ENCODE data around the gene IER5L. TPM values are rescaled to one million over a fixed set of nuclear protein-coding genes. Genes with fewer than 3 reads are reported as not detected.

Gene IER5L
- total and polyA plus RNA-seq, 2 of the 8 experiments (the other 6 are each of a cell fraction or from before 2014, with no cell fraction given), result 0.65 to 1.0 TPM

DNA sequence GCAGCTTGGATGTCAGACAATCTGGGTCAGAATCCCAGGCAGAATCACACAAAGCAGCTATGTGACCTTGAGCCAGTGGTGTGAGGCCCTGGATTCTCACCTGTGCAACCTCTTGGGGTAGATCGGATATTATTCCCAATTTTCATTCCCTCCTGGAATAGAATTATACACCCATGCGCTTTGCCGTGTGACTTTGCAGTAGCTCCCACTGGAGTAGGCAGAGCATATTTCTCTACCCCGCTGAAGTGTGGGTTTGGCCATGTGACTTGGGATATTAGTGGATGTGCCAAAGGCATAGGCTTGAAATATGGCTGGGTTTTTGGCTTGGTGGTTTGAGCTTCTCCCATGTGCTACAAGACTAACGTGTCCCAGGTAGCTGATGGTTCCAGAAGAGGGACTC lies 35.5 kb upstream of the IER5L start (continued):
- no peak for TF ChIP-seq CHD7 (IDR thresholded peaks at IDR 0.05; ENCODE audit: insufficient replicate concordance, low read length)
- TF ChIP-seq EGR1 (IDR thresholded peaks at IDR 0.05; ENCODE audit: borderline replicate concordance, low read depth, low read length), result no peak
- TF ChIP-seq SAP30 (IDR thresholded peaks at IDR 0.05; ENCODE audit: insufficient read depth, insufficient replicate concordance, low read length), result no peak
